Smooth muscle cell of the brain vasculature (primary cell): ENCODE measurements around the gene AK9.

Experiments used
- DNase-seq: peaks from one replicate; pipeline ENCODE4 v3.0.0-alpha.2; 2012; ENCODE audit warnings: low read depth, low spot score

The AK9 gene

DNA sequence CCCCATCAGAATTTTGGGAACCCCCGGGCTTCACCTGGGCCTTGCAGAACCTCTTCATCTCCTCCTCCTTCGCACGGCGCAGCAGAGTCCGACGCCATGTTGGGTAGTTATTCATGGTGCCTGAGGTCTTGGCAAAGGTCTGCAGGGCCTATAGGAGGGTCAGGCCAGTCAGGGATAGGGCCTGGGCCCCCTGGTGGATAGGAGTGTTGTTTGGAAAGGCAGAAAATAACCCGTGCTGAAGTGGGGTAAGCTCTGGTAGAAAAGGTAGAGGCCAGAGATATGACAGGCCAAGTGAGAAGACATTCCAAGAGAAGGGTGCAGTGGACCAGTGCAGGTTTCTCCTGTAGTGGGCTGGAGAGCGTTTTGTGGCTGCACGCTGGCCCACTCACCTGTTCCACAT is 245.6 kb downstream of the AK9 start:
- no peak for DNase-seq

GRCh38 chr6:109443425-109443950 is 247.5 kb downstream of the AK9 start:
- no peak for DNase-seq
